ENCODE data around the gene DAAM1.

Gene DAAM1

DNA sequence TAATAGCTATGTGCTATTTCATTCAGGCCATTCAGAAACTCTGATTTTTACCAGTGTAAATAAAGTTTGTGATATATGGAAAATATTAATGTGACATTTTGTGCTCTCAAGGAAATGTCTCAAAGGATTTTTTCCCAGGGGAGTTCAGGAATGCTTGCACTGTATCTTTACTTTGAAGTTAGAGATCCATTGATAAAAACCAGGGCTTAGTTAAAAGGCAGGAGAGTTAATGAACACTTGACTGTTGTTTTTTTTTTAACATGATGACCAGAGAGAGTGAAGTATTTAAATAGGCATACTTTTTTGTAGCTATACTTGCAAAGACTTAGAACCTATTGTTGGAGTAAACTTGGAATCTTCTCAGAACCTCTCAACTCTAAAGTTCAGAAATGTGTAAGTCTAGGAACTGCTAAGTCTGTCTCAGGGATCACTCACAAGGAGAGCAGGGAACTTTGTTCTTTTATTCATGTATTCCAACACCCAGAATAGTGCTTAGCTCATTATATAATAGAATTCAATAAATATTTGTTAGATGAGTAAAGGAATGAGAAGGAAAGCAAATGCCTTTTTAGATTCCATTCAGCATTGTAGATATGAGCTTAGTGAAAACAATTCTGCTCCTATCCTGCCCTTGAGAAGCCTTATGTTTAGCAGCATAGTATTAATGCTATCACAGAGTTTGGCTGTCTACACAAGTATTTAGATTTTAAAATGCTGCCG, 117.5 kb downstream of the DAAM1 start:
- ChIA-PET POLR2A (ENCODE audit: low non-redundant PET) (no interaction called here), CTCF (interaction anchor here (0.5 to 0.6 kb wide), 2 partner anchors 178 to 472 kb away, joined by 3 to 4 read pairs; no protein-coding TSS in a partner anchor)
- H3K27ac ChIP-seq: no peak overlapping the region
- no peak for DNase-seq (ENCODE audit: low spot score)
- TF ChIP-seq, protein P1, sequence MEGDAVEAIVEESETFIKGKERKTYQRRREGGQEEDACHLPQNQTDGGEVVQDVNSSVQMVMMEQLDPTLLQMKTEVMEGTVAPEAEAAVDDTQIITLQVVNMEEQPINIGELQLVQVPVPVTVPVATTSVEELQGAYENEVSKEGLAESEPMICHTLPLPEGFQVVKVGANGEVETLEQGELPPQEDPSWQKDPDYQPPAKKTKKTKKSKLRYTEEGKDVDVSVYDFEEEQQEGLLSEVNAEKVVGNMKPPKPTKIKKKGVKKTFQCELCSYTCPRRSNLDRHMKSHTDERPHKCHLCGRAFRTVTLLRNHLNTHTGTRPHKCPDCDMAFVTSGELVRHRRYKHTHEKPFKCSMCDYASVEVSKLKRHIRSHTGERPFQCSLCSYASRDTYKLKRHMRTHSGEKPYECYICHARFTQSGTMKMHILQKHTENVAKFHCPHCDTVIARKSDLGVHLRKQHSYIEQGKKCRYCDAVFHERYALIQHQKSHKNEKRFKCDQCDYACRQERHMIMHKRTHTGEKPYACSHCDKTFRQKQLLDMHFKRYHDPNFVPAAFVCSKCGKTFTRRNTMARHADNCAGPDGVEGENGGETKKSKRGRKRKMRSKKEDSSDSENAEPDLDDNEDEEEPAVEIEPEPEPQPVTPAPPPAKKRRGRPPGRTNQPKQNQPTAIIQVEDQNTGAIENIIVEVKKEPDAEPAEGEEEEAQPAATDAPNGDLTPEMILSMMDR (conservative IDR thresholded peaks at IDR 0.05; ENCODE audit: low read depth): no peak

DNA sequence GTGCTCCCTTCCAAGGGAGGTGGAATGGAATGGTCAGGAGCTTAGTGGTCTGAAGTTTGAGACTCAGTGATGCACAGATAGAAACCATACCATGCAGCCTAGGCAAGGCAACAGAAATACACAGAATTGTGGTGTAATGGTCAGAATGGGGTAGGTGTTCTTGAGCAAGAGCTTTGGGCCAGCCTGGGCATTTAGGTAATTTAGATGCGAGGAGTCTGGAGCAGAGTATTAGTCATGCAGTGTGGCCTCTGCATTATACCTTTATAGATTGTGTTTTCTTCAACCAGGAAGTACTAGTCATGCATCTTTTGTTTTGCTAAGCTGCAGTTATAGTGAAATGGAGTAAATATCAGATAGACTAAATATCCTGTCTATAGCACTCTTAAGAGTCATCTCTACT, 118.3 kb downstream of the DAAM1 start:
- no peak overlapping the region for H3K27ac ChIP-seq
- DNase-seq (ENCODE audit: low spot score): peak; percentile 71
- TF ChIP-seq, protein P1 (conservative IDR thresholded peaks at IDR 0.05; ENCODE audit: low read depth): no peak
- CTCF ChIA-PET: interaction anchor here (0.6 to 0.8 kb wide), 4 partner anchors 22 to 558 kb away, joined by 3 to 5 read pairs (median 3); no protein-coding TSS in a partner anchor
- POLR2A ChIA-PET (ENCODE audit: low non-redundant PET): no interaction called here

GRCh38 chr14:59308086-59308485, 119.6 kb downstream of the DAAM1 start:
- no peak overlapping the region for H3K27ac ChIP-seq
- ChIA-PET CTCF (no interaction called here), POLR2A (ENCODE audit: low non-redundant PET) (no interaction called here)
- no peak for DNase-seq (ENCODE audit: low spot score)
- TF ChIP-seq, protein P1 (conservative IDR thresholded peaks at IDR 0.05; ENCODE audit: low read depth): no peak

DNA sequence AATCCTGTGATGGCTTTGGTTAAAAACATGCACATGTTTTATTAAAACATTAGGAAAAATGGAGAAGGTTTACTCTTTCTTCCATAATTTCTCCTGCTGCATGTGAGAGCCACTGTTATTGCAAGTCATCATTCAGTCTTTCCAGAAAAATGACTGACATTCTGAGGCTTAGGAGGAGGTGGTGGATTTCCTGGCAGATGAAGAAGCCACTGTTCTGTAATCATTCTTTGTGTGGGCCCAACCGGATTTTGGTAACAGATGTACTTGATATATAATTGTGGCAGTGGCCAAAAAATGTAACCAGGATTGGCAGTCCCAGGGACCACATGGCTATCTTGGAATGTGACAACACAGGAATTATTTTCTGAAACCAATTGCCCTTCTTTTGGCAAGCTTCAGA, 120.2 kb downstream of the DAAM1 start:
- H3K27ac ChIP-seq: no peak overlapping the region
- ChIA-PET CTCF (no interaction called here), POLR2A (ENCODE audit: low non-redundant PET) (no interaction called here)
- no peak for DNase-seq (ENCODE audit: low spot score)
- TF ChIP-seq, protein P1 (conservative IDR thresholded peaks at IDR 0.05; ENCODE audit: low read depth): no peak

DNA sequence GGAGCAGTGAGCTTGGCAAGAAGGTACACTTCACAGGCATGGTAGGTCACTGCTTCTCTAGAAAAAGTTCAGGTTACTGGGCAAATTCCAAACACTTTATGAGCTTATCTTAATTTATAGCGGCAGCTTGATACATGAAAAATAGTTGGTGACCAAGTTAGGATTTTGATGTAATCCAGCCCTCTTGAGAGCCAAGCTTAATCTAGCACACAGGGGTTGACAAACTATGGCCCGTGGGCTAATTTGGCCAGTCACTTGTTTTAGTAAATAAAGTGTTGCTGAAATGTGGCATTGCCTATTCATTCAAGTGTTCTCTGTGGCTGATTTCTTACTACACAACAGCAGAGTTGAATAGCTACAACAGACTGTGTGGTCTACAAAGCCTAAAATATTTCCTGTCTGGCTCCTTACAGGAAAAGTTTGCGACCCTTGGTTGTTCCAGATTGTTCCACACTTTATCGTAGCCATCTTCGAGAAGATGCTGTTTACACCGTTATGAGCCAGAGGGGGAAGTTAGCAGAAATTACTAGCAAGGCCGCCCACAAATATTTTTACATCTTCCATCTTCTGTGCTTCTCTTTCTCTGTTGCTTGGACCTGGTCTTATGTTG, 120.9 kb downstream of the DAAM1 start:
- CTCF ChIA-PET: no interaction called here

GRCh38 chr14:59310633-59311032, 122.2 kb downstream of the DAAM1 start:
- ChIA-PET POLR2A (ENCODE audit: low non-redundant PET) (no interaction called here), CTCF (interaction anchor here (0.6 to 0.7 kb wide), 2 partner anchors 48 to 733 kb away, joined by 3 to 6 read pairs; no protein-coding TSS in a partner anchor)
- TF ChIP-seq, protein P1 (conservative IDR thresholded peaks at IDR 0.05; ENCODE audit: low read depth): no peak
- no peak for DNase-seq (ENCODE audit: low spot score)
- no peak overlapping the region for H3K27ac ChIP-seq

More for the DNA sequence above, 120.9 kb downstream of the DAAM1 start:
- TF ChIP-seq, protein P1 (conservative IDR thresholded peaks at IDR 0.05; ENCODE audit: low read depth): no peak
- no peak for DNase-seq (ENCODE audit: low spot score)
- POLR2A ChIA-PET (ENCODE audit: low non-redundant PET): interaction anchor here (0.5 kb wide), 1 partner anchor 17 kb away, joined by 3 read pairs; no protein-coding TSS in a partner anchor
- no peak overlapping the region for H3K27ac ChIP-seq
